HepG2 (cell line): Measurements from ENCODE around the gene DRD3. TPM values are rescaled to one million over a fixed set of nuclear protein-coding genes. Genes with fewer than 3 reads are reported as not detected.

Experiments used
- ATAC-seq: fragments of 200-7000 bp; cut with Tn5 transposase; 3 replicates; pipeline ENCODE4 v1.9.1; 2020; ENCODE audit warnings: mild to moderate bottlenecking, moderate library complexity
- BruUV-seq: library from RNA; stranded (reverse); fragments of 400-500 nt; replicated peaks from 2 replicates; lab custom pipeline; 2021; lab: Mats Ljungman, UMichigan
- CTCF ChIA-PET: fragments of 300-600 bp; formaldehyde crosslinking; extraction: SDS; loops from one replicate; lab custom pipeline; 2021; ENCODE audit warnings: low total read pairs, inconsistent platforms, low intra/inter-chr PET ratio; lab: Yijun Ruan, JAX
- POLR2A ChIA-PET: fragments of 350-600 bp; sonication (Branson Sonifier 250); formaldehyde crosslinking; loops from one replicate; lab custom pipeline; 2020; ENCODE audit warnings: antibody characterized with exemption, inconsistent platforms; lab: Yijun Ruan, JAX
- DNase-seq: peaks from one replicate; pipeline ENCODE4 v3.0.0-alpha.2; 2015; ENCODE audit warnings: low spot score
- FAIRE-seq: peaks from 3 replicates; lab custom pipeline; 2011; peaks lifted over from hg19 to GRCh38; lab: Jason Lieb, UNC
- H2AFZ ChIP-seq: one replicate; pipeline ENCODE4 v1.6.1; 2011; ENCODE audit warnings: low read length, inconsistent platforms
- H3K27ac ChIP-seq: fragments of 300-600 bp; 3 replicates; pipeline ENCODE4 v1.8.0; 2011; ENCODE audit warnings: mixed run types, mild to moderate bottlenecking, mixed read lengths, low read length, inconsistent platforms; ENCODE audit not compliant: insufficient read depth; ENCODE audit errors: extremely low read length
- H3K27me3 ChIP-seq, 2 experiments: fragments of 200-600 bp in 1 of 2; 2 replicates in 1 of 2; 3 replicates in 1 of 2; pipeline versions ENCODE4 v1.6.0 to v1.8.0; 2011; ENCODE audit warnings: low read length in 2 of 2, mild to moderate bottlenecking in 2 of 2, moderate library complexity in 2 of 2, inconsistent platforms in 1 of 2; ENCODE audit not compliant: insufficient read depth in 2 of 2, control insufficient read depth in 1 of 2
- H3K36me3 ChIP-seq, 2 experiments: fragments of 200-600 bp in 1 of 2; replicated peaks in 1 of 2; 2 replicates in 1 of 2; 3 replicates in 1 of 2; pipeline versions ENCODE4 v1.5.1 to v1.8.0; 2011; ENCODE audit warnings: low read length in 2 of 2, inconsistent platforms in 1 of 2; ENCODE audit not compliant: insufficient read depth in 2 of 2, control insufficient read depth in 1 of 2
- H3K4me1 ChIP-seq: 2 replicates; pipeline ENCODE4 v1.5.1; 2012; ENCODE audit warnings: low read length, inconsistent platforms; ENCODE audit not compliant: insufficient read depth
- H3K4me2 ChIP-seq: 2 replicates; pipeline ENCODE4 v1.6.0; 2011; ENCODE audit warnings: low read depth, low read length, inconsistent platforms
- H3K4me3 ChIP-seq, 3 experiments: fragments of 200-600 bp in 1 of 3; sonication (generic), shearing (Covaris generic) in 1 of 3; replicated peaks in 1 of 3; 2 replicates each; pipeline ENCODE4 v1.5.1; 2011 to 2016; ENCODE audit warnings: low read length in 3 of 3, inconsistent platforms in 2 of 3, low read depth in 2 of 3, mild to moderate bottlenecking in 2 of 3, control low read depth in 1 of 3, mixed read lengths in 1 of 3; ENCODE audit not compliant: insufficient read depth in 1 of 3
- H3K79me2 ChIP-seq: one replicate; pipeline ENCODE4 v1.6.1; 2011; ENCODE audit warnings: low read length, inconsistent platforms; ENCODE audit not compliant: insufficient read depth
- H3K9ac ChIP-seq: 2 replicates; pipeline ENCODE4 v1.6.0; 2011; ENCODE audit warnings: mild to moderate bottlenecking, low read depth, low read length, inconsistent platforms; ENCODE audit not compliant: insufficient read depth
- H3K9me3 ChIP-seq: 2 replicates; pipeline ENCODE4 v1.5.1; 2012; ENCODE audit warnings: mild to moderate bottlenecking, low read length
- H4K20me1 ChIP-seq: 2 replicates; pipeline ENCODE4 v1.6.0; 2011; ENCODE audit warnings: inconsistent platforms, mild to moderate bottlenecking, low read length, moderate library complexity; ENCODE audit not compliant: insufficient read depth
- AKAP8 ChIP-seq: sonication (generic); formaldehyde crosslinking; IDR thresholded peaks from 2 replicates; pipeline ENCODE4 v1.5.1; 2020; ENCODE audit warnings: mild to moderate bottlenecking, missing genetic modification reagents
- ATF2 ChIP-seq: sonication (generic); formaldehyde crosslinking; IDR thresholded peaks from 2 replicates; pipeline ENCODE4 v1.4.0; 2020; ENCODE audit warnings: missing genetic modification reagents
- EP300 ChIP-seq, 3 experiments: sonication (generic) in 1 of 3; formaldehyde crosslinking in 1 of 3; IDR thresholded peaks; 2 replicates each; pipeline versions ENCODE4 v1.5.1 to v1.6.1; 2011 to 2020; ENCODE audit warnings: low read depth in 2 of 3, low read length in 2 of 3, borderline replicate concordance in 1 of 3, improper control_type of control experiment in 1 of 3, mild to moderate bottlenecking in 1 of 3, missing genetic modification reagents in 1 of 3, moderate library complexity in 1 of 3
- GPN1 ChIP-seq: sonication (generic); formaldehyde crosslinking; IDR thresholded peaks from 2 replicates; pipeline ENCODE4 v1.5.1; 2020; ENCODE audit warnings: missing genetic modification reagents, borderline replicate concordance
- RXRB ChIP-seq: IDR thresholded peaks from 2 replicates; pipeline ENCODE4 v1.6.1; 2016; ENCODE audit warnings: borderline replicate concordance, missing genetic modification reagents, missing compliant biosample characterization
- SIN3B ChIP-seq: fragments of 150-350 bp; IDR thresholded peaks from 2 replicates; pipeline ENCODE4 v1.6.1; 2014; ENCODE audit warnings: low read length
- ZBTB14 ChIP-seq: sonication (generic); formaldehyde crosslinking; IDR thresholded peaks from 2 replicates; pipeline ENCODE4 v1.4.0; 2020; ENCODE audit warnings: missing genetic modification reagents
- ZBTB39 ChIP-seq: sonication (generic); formaldehyde crosslinking; IDR thresholded peaks from 2 replicates; pipeline ENCODE4 v1.5.0; 2020; ENCODE audit warnings: missing genetic modification reagents
- ZNF496 ChIP-seq: sonication (generic); formaldehyde crosslinking; IDR thresholded peaks from 2 replicates; pipeline ENCODE4 v1.8.1; 2023; ENCODE audit warnings: mild to moderate bottlenecking, moderate library complexity, missing genetic modification reagents; ENCODE audit not compliant: insufficient replicate concordance
- WGBS: methylation state at CpG from one replicate; pipeline ENCODE4 v1.1.6; 2017; ENCODE audit warnings: low lambda C conversion rate; 5-methylcytosine and 5-hydroxymethylcytosine counted together
- in situ Hi-C: cut with HindIII; loops from 2 replicates; pipeline ENCODE4 v1.10.0; 2017; ENCODE audit warnings: low pct_unique_long_range_greater_than_20kb; ENCODE audit not compliant: extremely low pct_ligation_motif_present
- intact Hi-C: fragments of 100-400 bp; cut with micrococcal nuclease; formaldehyde crosslinking; loops from one replicate; pipeline ENCODE4 v1.10.0; 2022; ENCODE audit not compliant: unreplicated experiment
- polyA plus RNA-seq, 8 experiments: library from polyadenylated mRNA; depleted of rRNA in 3 of 8; stranded (reverse) in 7 of 8; unstranded in 1 of 8; fragments of >200 nt; fragmentation: Illumina TruSeq in 4 of 8; extraction: Trizol in 4 of 8; gene quantifications; 2 replicates each; pipeline versions ENCODE4 v1.2.1 to v1.2.3, GENCODE V29; 2011 to 2016; ENCODE audit warnings: low read depth in 4 of 8, missing spikeins in 1 of 8, mixed read lengths in 1 of 8; ENCODE audit not compliant: insufficient read depth in 1 of 8
- total RNA-seq, 5 experiments: library from RNA; depleted of rRNA; stranded (reverse); fragments of >200 nt; fragmentation: Illumina TruSeq; extraction: Trizol; gene quantifications; 2 replicates each; pipeline ENCODE4 v1.2.3, GENCODE V29; 2016; ENCODE audit warnings: low read depth in 1 of 5

DRD3 gene
- total and polyA plus RNA-seq, 2 of the 13 experiments (the other 11 are each of a cell fraction or from before 2014, with no cell fraction given), result not detected

GRCh38 chr3:114093596-114093995, 85.3 kb downstream of the DRD3 start (continued):
- no peak for TF ChIP-seq EP300 (IDR thresholded peaks at IDR 0.05; ENCODE audit: low read depth in 2 of 2, low read length in 2 of 2)
- TF ChIP-seq EP300 (CRISPR knock-in tag; IDR thresholded peaks at IDR 0.05; ENCODE audit: borderline replicate concordance), result no peak
- TF ChIP-seq AKAP8 (CRISPR knock-in tag), result no peak
- TF ChIP-seq RXRB (CRISPR knock-in tag), result no peak
- TF ChIP-seq SIN3B, result no peak
- TF ChIP-seq ZNF496 (CRISPR knock-in tag), result no peak
- TF ChIP-seq ZBTB39 (CRISPR knock-in tag), result no peak
- TF ChIP-seq, all 625 proteins: peak for 0

GRCh38 chr3:114093016-114093380, 85.9 kb downstream of the DRD3 start:
- in situ Hi-C loops, result no loop called here
- DNase-seq, result no peak
- Histone ChIP-seq H3K9ac (no peak overlapping the region), H4K20me1 (no peaks in the 10 kb centered on the region), H2AFZ (peak overlapping the region; percentile 27)
- POLR2A ChIA-PET, result no interaction called here
- TF ChIP-seq GPN1 (CRISPR knock-in tag), result no peak
- TF ChIP-seq ZBTB14, result no peak
- TF ChIP-seq ATF2, result no peak
- TF ChIP-seq, all 625 proteins: peak for 0
- Histone ChIP-seq H3K4me2 (no peak overlapping the region), H3K9me3 (no peaks in the 10 kb centered on the region), H3K36me3 (no peaks in the 10 kb centered on the region), H3K4me1 (no peaks in the 10 kb centered on the region), H3K4me3 (no peak overlapping the region), H3K27ac (no peak overlapping the region), H3K79me2 (no peaks in the 10 kb centered on the region), H3K27me3 (peaks cover 0 to 17% of the 10 kb centered on the region in 2 experiments; a peak in 3 of 5 replicates)
- no TSS peak for BruUV-seq
- ATAC-seq, result no peak
- WGBS, result under 1% methylated on average over 3 of the region's 3 CpGs
- CTCF ChIA-PET, result no interaction called here
- intact Hi-C loops, result no loop called here
- no peak for FAIRE-seq
